Lower lobe of right lung (tissue), 2 donors: ENCODE results near the gene NHLH1. TPM values are rescaled to one million over a fixed set of nuclear protein-coding genes. Genes with fewer than 3 reads are reported as not detected.

ENCODE experiments used
- ATAC-seq, 2 donors: fragments of 200-7000 bp; cut with Tn5 transposase; one replicate each; pipeline ENCODE4 v1.9.1; 2020 to 2022; ENCODE audit warnings: mild to moderate bottlenecking in 2 of 2, moderate library complexity in 2 of 2
- DNase-seq: peaks from one replicate; pipeline ENCODE4 v3.0.0-alpha.2; 2020
- H3K27ac ChIP-seq: fragments of 200-600 bp; one replicate; pipeline ENCODE4 v1.8.0; 2022
- H3K27me3 ChIP-seq: fragments of 200-600 bp; one replicate; pipeline ENCODE4 v1.8.0; 2022; ENCODE audit warnings: low read depth
- H3K36me3 ChIP-seq: fragments of 200-600 bp; one replicate; pipeline ENCODE4 v1.8.0; 2022; ENCODE audit warnings: mild to moderate bottlenecking
- H3K4me1 ChIP-seq: fragments of 200-600 bp; one replicate; pipeline ENCODE4 v1.8.0; 2022
- H3K4me3 ChIP-seq: fragments of 200-600 bp; one replicate; pipeline ENCODE4 v1.8.0; 2022; ENCODE audit warnings: mild to moderate bottlenecking
- H3K9me3 ChIP-seq: fragments of 200-600 bp; one replicate; pipeline ENCODE4 v1.8.0; 2022
- intact Hi-C: fragments of 100-400 bp; cut with DNase I; formaldehyde crosslinking; loops from one replicate; pipeline ENCODE4 v1.11.0; 2022
- long read RNA-seq: library from polyadenylated mRNA; unstranded; transcript quantifications from one replicate; pipeline ENCODE4 v2.0.0, GENCODE V29; 2021
- total RNA-seq: library from RNA; stranded (reverse); fragmentation: NEBNext Ultra II Directional; extraction: Animal tissue kit (Norgen Biotek cat#: 25700); gene quantifications from one replicate; pipeline ENCODE4 v1.2.1, GENCODE V29; 2021
- TF ChIP-seq, protein P1 (sequence below): fragments of 200-600 bp; IDR thresholded peaks from one replicate; pipeline ENCODE4 v1.8.0; 2022; ENCODE audit warnings: antibody characterized with exemption, mild to moderate bottlenecking
- donor health status: DM: no; HTN: yes; CAD: no; lungs with severe emphysema.

NHLH1 gene
- 0.15 TPM for total RNA-seq
- long read RNA-seq: 0 reads

DNA sequence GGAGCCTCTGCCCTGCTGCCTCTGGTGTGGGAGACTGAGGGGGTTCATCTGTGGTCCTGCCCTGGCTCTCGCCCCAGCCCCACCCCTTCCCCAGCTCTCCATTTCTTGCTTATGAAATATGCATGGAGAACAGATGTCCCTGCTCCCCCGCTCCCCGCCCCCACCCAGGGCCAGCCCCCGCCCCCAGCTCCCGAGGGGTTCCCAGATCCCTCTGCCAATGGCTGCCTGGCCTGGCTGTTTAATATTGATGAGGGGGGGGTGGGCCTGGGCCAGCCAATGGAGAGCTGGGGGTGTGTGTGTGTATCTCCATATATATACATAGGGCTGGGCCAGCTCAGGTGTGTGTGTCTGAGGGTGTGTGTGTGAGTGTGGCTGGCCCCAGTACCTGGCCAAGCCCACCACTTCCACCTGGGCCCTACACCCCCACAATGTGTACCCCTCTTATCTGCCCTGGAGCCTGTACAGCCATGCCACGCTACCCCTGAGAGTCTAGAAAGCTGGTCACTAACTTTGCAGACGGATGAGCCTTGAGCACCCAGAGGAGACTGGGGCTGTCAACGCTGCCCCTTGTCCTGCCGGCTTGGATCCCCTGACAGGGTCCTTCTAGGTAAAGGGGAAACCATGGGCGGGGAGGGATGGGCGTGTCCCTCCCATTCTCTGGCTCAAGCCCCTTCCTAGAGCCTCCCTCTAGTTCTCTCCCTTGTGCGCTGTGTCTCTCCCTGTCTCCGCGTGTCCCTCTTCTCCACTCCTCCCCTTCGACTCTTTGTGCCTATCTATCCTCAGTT is at the start of gene NHLH1:
Gene NHLH1, plus strand, starts transcription at position 341 of the 785 bp plus-strand sequence. CDS start 3,661 bp downstream, outside the sequence.
- Histone ChIP-seq H3K9me3 (no peaks in the 10 kb centered on the region), H3K27ac (no peak within 1 kb of the TSS), H3K36me3 (no peaks in the 10 kb centered on the region), H3K4me1 (no peaks in the 10 kb centered on the region), H3K27me3 (peaks cover 13% of the 10 kb centered on the region), H3K4me3 (no peak within 1 kb of the TSS)
- TF ChIP-seq, protein P1, sequence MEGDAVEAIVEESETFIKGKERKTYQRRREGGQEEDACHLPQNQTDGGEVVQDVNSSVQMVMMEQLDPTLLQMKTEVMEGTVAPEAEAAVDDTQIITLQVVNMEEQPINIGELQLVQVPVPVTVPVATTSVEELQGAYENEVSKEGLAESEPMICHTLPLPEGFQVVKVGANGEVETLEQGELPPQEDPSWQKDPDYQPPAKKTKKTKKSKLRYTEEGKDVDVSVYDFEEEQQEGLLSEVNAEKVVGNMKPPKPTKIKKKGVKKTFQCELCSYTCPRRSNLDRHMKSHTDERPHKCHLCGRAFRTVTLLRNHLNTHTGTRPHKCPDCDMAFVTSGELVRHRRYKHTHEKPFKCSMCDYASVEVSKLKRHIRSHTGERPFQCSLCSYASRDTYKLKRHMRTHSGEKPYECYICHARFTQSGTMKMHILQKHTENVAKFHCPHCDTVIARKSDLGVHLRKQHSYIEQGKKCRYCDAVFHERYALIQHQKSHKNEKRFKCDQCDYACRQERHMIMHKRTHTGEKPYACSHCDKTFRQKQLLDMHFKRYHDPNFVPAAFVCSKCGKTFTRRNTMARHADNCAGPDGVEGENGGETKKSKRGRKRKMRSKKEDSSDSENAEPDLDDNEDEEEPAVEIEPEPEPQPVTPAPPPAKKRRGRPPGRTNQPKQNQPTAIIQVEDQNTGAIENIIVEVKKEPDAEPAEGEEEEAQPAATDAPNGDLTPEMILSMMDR: no peak
- DNase-seq (no peak), ATAC-seq (no peak)
- intact Hi-C loops: no loop called here

DNA sequence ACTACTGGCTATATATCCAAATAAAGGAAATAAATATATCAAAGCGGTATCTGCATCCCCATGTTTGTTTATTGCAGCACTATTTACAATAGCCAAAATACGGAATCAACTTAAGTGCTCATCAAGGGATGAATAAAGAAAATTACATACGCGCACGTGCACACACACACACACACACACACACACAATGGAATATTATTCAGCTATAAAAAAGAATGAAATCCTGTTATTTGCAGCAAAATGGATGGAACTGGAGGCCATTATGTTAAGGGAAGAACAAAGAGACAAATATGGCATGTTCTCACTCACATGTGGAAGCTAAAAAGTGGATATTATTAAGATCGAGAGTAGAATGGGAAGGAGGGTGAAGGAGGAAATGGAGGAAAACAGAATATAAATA is 44.0 kb upstream of the NHLH1 start:
- intact Hi-C loops: no loop called here
- TF ChIP-seq, protein P1: no peak
- Histone ChIP-seq H3K27me3 (no peaks in the 10 kb centered on the region), H3K36me3 (peaks cover 96% of the 10 kb centered on the region), H3K27ac (no peak overlapping the region), H3K4me3 (no peak overlapping the region), H3K4me1 (no peaks in the 10 kb centered on the region), H3K9me3 (no peaks in the 10 kb centered on the region)
- DNase-seq: no peak
- no peak for ATAC-seq

DNA sequence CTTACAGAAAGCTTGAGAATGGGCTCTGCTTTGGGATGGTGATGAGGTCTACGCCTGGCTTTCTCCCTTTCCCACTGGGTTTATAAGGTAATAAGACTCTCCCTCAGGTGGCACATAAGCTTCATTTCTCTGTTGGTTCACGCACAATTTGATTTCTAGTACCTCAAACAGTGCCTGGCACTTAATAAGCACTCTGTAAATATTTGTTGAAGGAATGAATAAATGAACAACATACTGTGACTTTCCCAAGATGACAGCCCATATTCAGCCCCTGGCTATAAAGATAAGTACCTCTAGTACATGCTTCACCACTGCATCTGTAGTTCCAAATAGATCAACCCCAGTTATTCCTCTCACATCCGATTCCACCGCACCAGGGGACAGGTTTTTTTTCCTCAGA is 41.6 kb upstream of the NHLH1 start:
- no peak for ATAC-seq
- H3K4me3 ChIP-seq: no peak overlapping the region
- no peak for DNase-seq
- no peaks in the 10 kb centered on the region for H3K4me1 ChIP-seq
- H3K36me3 ChIP-seq: peaks cover 98% of the 10 kb centered on the region
- intact Hi-C loops: no loop called here
- no peak overlapping the region for H3K27ac ChIP-seq
- TF ChIP-seq, protein P1: no peak
- no peaks in the 10 kb centered on the region for H3K27me3 ChIP-seq
- no peaks in the 10 kb centered on the region for H3K9me3 ChIP-seq

DNA sequence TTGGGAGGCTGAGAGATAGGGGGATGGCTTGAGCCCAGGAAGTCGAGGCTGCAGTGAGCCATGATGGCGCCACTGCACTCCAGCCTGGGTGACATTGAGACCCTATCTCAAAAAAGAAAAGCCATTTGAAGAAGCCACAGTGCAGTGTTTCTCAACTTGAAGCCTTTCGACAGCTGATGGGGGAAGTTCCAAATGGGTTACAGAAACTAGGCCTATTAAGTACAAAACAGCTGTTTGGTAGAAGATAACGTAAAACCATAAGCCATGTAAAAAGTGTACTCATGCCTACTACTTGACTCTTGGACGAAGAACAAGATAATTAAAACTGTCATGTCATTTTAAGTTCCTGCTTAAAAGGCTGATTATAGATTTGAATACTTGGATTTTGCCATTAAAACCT is 40.5 kb upstream of the NHLH1 start:
- Histone ChIP-seq H3K36me3 (peaks cover 99% of the 10 kb centered on the region), H3K4me3 (no peak overlapping the region), H3K9me3 (no peaks in the 10 kb centered on the region), H3K27ac (no peak overlapping the region), H3K4me1 (no peaks in the 10 kb centered on the region), H3K27me3 (no peaks in the 10 kb centered on the region)
- no peak for ATAC-seq
- no peak for DNase-seq
- TF ChIP-seq, protein P1: no peak
- intact Hi-C loops: no loop called here

DNA sequence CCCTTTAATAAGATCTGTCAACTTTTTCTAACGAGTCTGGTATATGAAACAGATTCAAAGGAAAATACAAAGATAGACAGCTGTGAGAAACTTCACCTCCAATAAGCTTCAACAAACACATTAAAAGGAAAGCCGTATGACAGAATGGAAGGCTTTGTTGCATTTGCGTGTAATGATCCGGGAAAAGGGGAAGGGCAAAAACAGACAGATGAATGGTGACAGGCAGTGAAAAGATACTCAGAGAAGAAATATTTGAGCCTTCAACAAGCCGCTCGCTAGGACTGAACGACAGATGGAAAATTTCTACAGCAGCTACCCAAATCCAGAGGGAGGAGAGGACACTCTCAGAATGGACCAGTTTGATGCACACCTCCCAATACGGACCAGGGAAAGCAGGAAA is 38.7 kb upstream of the NHLH1 start:
- no peaks in the 10 kb centered on the region for H3K4me1 ChIP-seq
- peaks cover 100% of the 10 kb centered on the region for H3K36me3 ChIP-seq
- H3K9me3 ChIP-seq: no peaks in the 10 kb centered on the region
- H3K4me3 ChIP-seq: no peak overlapping the region
- H3K27ac ChIP-seq: no peak overlapping the region
- intact Hi-C loops: no loop called here
- no peak for DNase-seq
- TF ChIP-seq, protein P1: no peak
- ATAC-seq: no peak
- H3K27me3 ChIP-seq: no peaks in the 10 kb centered on the region
